T-helper 2 cell treated with Interferon-gamma antibody and Interleukin-4, amounts not matched to agents 5 μg/mL and 100 μg/mL, for 36 hours (primary cell): ENCODE results near the gene NOD1.
"Not testable (repeated sequence)": the region's sequence is repeated elsewhere in the genome, so short reads cannot be mapped to it uniquely, and the experiment has no call there.

Experiments
- DNase-seq: peaks from one replicate; pipeline ENCODE4 v3.0.0; 2021; ENCODE audit warnings: low spot score
- H3K27ac Mint-ChIP-seq: one replicate; pipeline ENCODE4 v1.8.0; 2021; ENCODE audit warnings: mild to moderate bottlenecking, mixed read lengths
- H3K27me3 Mint-ChIP-seq: one replicate; pipeline ENCODE4 v1.8.0; 2021; ENCODE audit warnings: low read depth, mixed read lengths
- H3K36me3 Mint-ChIP-seq: one replicate; pipeline ENCODE4 v1.8.0; 2021; ENCODE audit warnings: low read depth, mixed read lengths
- H3K4me1 Mint-ChIP-seq: one replicate; pipeline ENCODE4 v1.8.0; 2021; ENCODE audit warnings: low read depth, mixed read lengths
- H3K4me3 Mint-ChIP-seq: one replicate; pipeline ENCODE4 v1.8.0; 2022; ENCODE audit warnings: mild to moderate bottlenecking, moderate library complexity, mixed read lengths
- H3K9me3 Mint-ChIP-seq: one replicate; pipeline ENCODE4 v1.8.0; 2021; ENCODE audit warnings: mixed read lengths

Gene NOD1

GRCh38 chr7:30382607-30383006 lies 96.0 kb downstream of the NOD1 start:
- Mint-ChIP-seq H3K9me3 (peaks cover 23% of the 10 kb centered on the region), H3K4me3 (no peak overlapping the region), H3K4me1 (peaks cover 10% of the 10 kb centered on the region), H3K27ac (no peak overlapping the region), H3K27me3 (no peaks in the 10 kb centered on the region), H3K36me3 (peaks cover 6% of the 10 kb centered on the region)
- no peak for DNase-seq

- H3K27me3 Mint-ChIP-seq, H3K4me3 Mint-ChIP-seq, H3K36me3 Mint-ChIP-seq, H3K4me1 Mint-ChIP-seq, DNase-seq, H3K27ac Mint-ChIP-seq: not testable (repeated sequence)
- peaks cover 23% of the 10 kb centered on the region for H3K9me3 Mint-ChIP-seq
Observed at GRCh38 chr7:30380824-30381223, 97.8 kb downstream of the NOD1 start.

GRCh38 chr7:30380294-30380693 lies 98.3 kb downstream of the NOD1 start:
- no peak overlapping the region for H3K4me3 Mint-ChIP-seq
- H3K27me3 Mint-ChIP-seq: no peaks in the 10 kb centered on the region
- no peak overlapping the region for H3K27ac Mint-ChIP-seq
- peaks cover 23% of the 10 kb centered on the region for H3K9me3 Mint-ChIP-seq
- DNase-seq: no peak
- peaks cover 6% of the 10 kb centered on the region for H3K36me3 Mint-ChIP-seq
- H3K4me1 Mint-ChIP-seq: no peaks in the 10 kb centered on the region

GRCh38 chr7:30379741-30380140 lies 98.8 kb downstream of the NOD1 start:
- H3K27me3 Mint-ChIP-seq: no peaks in the 10 kb centered on the region
- peaks cover 23% of the 10 kb centered on the region for H3K9me3 Mint-ChIP-seq
- H3K27ac Mint-ChIP-seq: no peak overlapping the region
- peaks cover 6% of the 10 kb centered on the region for H3K36me3 Mint-ChIP-seq
- no peak for DNase-seq
- no peaks in the 10 kb centered on the region for H3K4me1 Mint-ChIP-seq
- H3K4me3 Mint-ChIP-seq: no peak overlapping the region

GRCh38 chr7:30379131-30379530 lies 99.5 kb downstream of the NOD1 start:
- Mint-ChIP-seq H3K27me3 (no peaks in the 10 kb centered on the region), H3K4me3 (no peak overlapping the region), H3K36me3 (peaks cover 6% of the 10 kb centered on the region), H3K27ac (no peak overlapping the region), H3K9me3 (peaks cover 23% of the 10 kb centered on the region), H3K4me1 (no peaks in the 10 kb centered on the region)
- no peak for DNase-seq

- Mint-ChIP-seq H3K9me3 (peaks cover 22% of the 10 kb centered on the region), H3K27me3 (no peaks in the 10 kb centered on the region), H3K27ac (no peak overlapping the region), H3K4me3 (no peak overlapping the region), H3K36me3 (peaks cover 6% of the 10 kb centered on the region), H3K4me1 (no peaks in the 10 kb centered on the region)
- no peak for DNase-seq
Observed at GRCh38 chr7:30378275-30378674, 100.3 kb downstream of the NOD1 start.
